B cell (primary cell): ENCODE data around the gene ENG. TPM values are rescaled to one million over a fixed set of nuclear protein-coding genes. Genes with fewer than 3 reads are reported as not detected.

Experiments
- ATAC-seq: fragments of 200-7000 bp; cut with Tn5 transposase; one replicate; pipeline ENCODE4 v1.10.0; 2021; ENCODE audit warnings: low read depth, mild to moderate bottlenecking, moderate number of reproducible peaks, moderate library complexity
- CTCF ChIA-PET: fragments of 350-600 bp; sonication (Branson Sonifier 250); formaldehyde crosslinking; loops from one replicate; lab custom pipeline; 2021; ENCODE audit warnings: antibody characterized with exemption, inconsistent platforms; lab: Charles Lee
- POLR2A ChIA-PET: fragments of 350-600 bp; sonication (Branson Sonifier 250); formaldehyde crosslinking; loops from one replicate; lab custom pipeline; 2021; ENCODE audit warnings: antibody characterized with exemption; lab: Charles Lee
- DNase-seq: peaks from one replicate; pipeline ENCODE4 v3.0.0; 2013
- H2AFZ ChIP-seq: 2 replicates; pipeline ENCODE4 v1.6.1; 2012; ENCODE audit warnings: mild to moderate bottlenecking, low read depth, low read length; ENCODE audit not compliant: insufficient read depth, poor library complexity, severe bottlenecking
- H3K27ac ChIP-seq, 2 donors: 1 replicate in 1 of 2; 2 replicates in 1 of 2; pipeline ENCODE4 v1.5.1; 2012 to 2013; ENCODE audit warnings: low read length in 2 of 2, mild to moderate bottlenecking in 2 of 2, moderate library complexity in 1 of 2
- H3K27me3 ChIP-seq, 4 experiments: fragments of 200-600 bp in 1 of 4; sonication (generic) in 1 of 4; replicated peaks in 1 of 4; 1 replicate in 2 of 4; 2 replicates in 2 of 4; pipeline versions ENCODE4 v1.6.1 to v1.7.0; 2013 to 2016; ENCODE audit warnings: low read length in 3 of 4, mild to moderate bottlenecking in 2 of 4, mixed read lengths in 1 of 4, moderate library complexity in 1 of 4; ENCODE audit not compliant: insufficient read depth in 4 of 4, control insufficient read depth in 3 of 4; ENCODE audit errors: control extremely low read depth in 1 of 4
- H3K36me3 ChIP-seq, 2 experiments: replicated peaks in 1 of 2; 1 replicate in 1 of 2; 2 replicates in 1 of 2; pipeline versions ENCODE4 v1.6.1 to v1.7.1; 2013; ENCODE audit warnings: low read length in 1 of 2; ENCODE audit not compliant: insufficient read depth in 2 of 2, control insufficient read depth in 1 of 2; ENCODE audit errors: control extremely low read depth in 1 of 2, extremely low read depth in 1 of 2
- H3K4me1 ChIP-seq, 2 donors: fragments of 200-600 bp in 1 of 2; sonication (generic) in 1 of 2; 1 replicate in 1 of 2; 2 replicates in 1 of 2; pipeline versions ENCODE4 v1.5.1 to v1.6.1; 2013 to 2017; ENCODE audit warnings: low read length in 2 of 2; ENCODE audit not compliant: control insufficient read depth in 2 of 2, insufficient read depth in 2 of 2
- H3K4me2 ChIP-seq: replicated peaks from 2 replicates; pipeline ENCODE3; 2012; ENCODE audit warnings: mild to moderate bottlenecking, low read depth, low read length; ENCODE audit not compliant: poor library complexity, severe bottlenecking
- H3K4me3 ChIP-seq, 5 experiments: fragments of 200-600 bp in 1 of 5; sonication (generic) in 1 of 5; 1 replicate in 3 of 5; 2 replicates in 2 of 5; pipeline versions ENCODE4 v1.5.1 to v1.7.0; 2011 to 2016; ENCODE audit warnings: low read length in 4 of 5, mild to moderate bottlenecking in 4 of 5, low read depth in 2 of 5, control low read depth in 1 of 5, moderate library complexity in 1 of 5; ENCODE audit not compliant: insufficient read depth in 1 of 5; ENCODE audit errors: control extremely low read depth in 1 of 5, extremely low read depth in 1 of 5
- H3K79me2 ChIP-seq: fragments of 200-600 bp; sonication (generic); one replicate; pipeline ENCODE4 v1.6.0; 2016; ENCODE audit warnings: low read length; ENCODE audit not compliant: control insufficient read depth, insufficient read depth
- H3K9ac ChIP-seq: fragments of 200-600 bp; sonication (generic); 2 replicates; pipeline ENCODE4 v1.6.1; 2017; ENCODE audit warnings: mild to moderate bottlenecking, low read length, moderate library complexity
- H3K9me3 ChIP-seq, 3 donors: one replicate each; pipeline versions ENCODE4 v1.6.1 to v1.7.1; 2013; ENCODE audit warnings: low read length in 2 of 3; ENCODE audit not compliant: control insufficient read depth in 2 of 3, insufficient read depth in 1 of 3; ENCODE audit errors: control extremely low read depth in 1 of 3
- H4K20me1 ChIP-seq: 2 replicates; pipeline ENCODE4 v1.6.0; 2012; ENCODE audit warnings: mild to moderate bottlenecking, low read length; ENCODE audit not compliant: insufficient read depth, control insufficient read depth, poor library complexity, severe bottlenecking
- H3K27ac Mint-ChIP-seq: one replicate; pipeline ENCODE4 v1.8.0; 2021; ENCODE audit warnings: mixed read lengths
- H3K27me3 Mint-ChIP-seq: one replicate; pipeline ENCODE4 v1.8.0; 2021; ENCODE audit warnings: mixed read lengths
- H3K4me1 Mint-ChIP-seq: one replicate; pipeline ENCODE4 v1.8.0; 2021; ENCODE audit warnings: mixed read lengths
- H3K4me3 Mint-ChIP-seq: one replicate; pipeline ENCODE4 v1.8.0; 2021; ENCODE audit warnings: mixed read lengths
- H3K9me3 Mint-ChIP-seq: one replicate; pipeline ENCODE4 v1.8.0; 2022; ENCODE audit warnings: mixed read lengths; ENCODE audit not compliant: insufficient read depth
- EZH2 ChIP-seq: IDR thresholded peaks from 2 replicates; pipeline ENCODE4 v1.6.1; 2012; ENCODE audit warnings: borderline replicate concordance, low read depth, mild to moderate bottlenecking, moderate library complexity, low read length; ENCODE audit not compliant: insufficient read depth, poor library complexity, severe bottlenecking
- WGBS: methylation state at CpG from one replicate; pipeline ENCODE4 v1.1.5; 2013; ENCODE audit warnings: missing lambda C conversion rate; ENCODE audit not compliant: insufficient coverage; 5-methylcytosine and 5-hydroxymethylcytosine counted together
- intact Hi-C: fragments of 100-400 bp; cut with micrococcal nuclease; formaldehyde crosslinking; loops from one replicate; pipeline ENCODE4 v1.10.0; 2022
- polyA plus RNA-seq: library from polyadenylated mRNA; depleted of rRNA; stranded (reverse); fragments of >200 nt; gene quantifications from 2 replicates; pipeline ENCODE4 v1.2.3, GENCODE V29; 2012
- total RNA-seq, 2 donors: library from RNA; stranded (reverse); fragments of 120-200 nt in 1 of 2; gene quantifications; 1 replicate in 1 of 2; 2 replicates in 1 of 2; pipeline versions ENCODE4 v1.2.3 to v1.2.4, GENCODE V29; 2013 to 2022
- TF ChIP-seq, protein P1 (sequence below): fragments of 200-600 bp; IDR thresholded peaks from one replicate; pipeline ENCODE4 v1.8.0; 2022; ENCODE audit warnings: antibody characterized with exemption, mild to moderate bottlenecking

ENG gene
- total and polyA plus RNA-seq, 2 donors (not counting 1 experiment from before 2014, with no cell fraction given): 5.4 to 12.6 TPM

DNA sequence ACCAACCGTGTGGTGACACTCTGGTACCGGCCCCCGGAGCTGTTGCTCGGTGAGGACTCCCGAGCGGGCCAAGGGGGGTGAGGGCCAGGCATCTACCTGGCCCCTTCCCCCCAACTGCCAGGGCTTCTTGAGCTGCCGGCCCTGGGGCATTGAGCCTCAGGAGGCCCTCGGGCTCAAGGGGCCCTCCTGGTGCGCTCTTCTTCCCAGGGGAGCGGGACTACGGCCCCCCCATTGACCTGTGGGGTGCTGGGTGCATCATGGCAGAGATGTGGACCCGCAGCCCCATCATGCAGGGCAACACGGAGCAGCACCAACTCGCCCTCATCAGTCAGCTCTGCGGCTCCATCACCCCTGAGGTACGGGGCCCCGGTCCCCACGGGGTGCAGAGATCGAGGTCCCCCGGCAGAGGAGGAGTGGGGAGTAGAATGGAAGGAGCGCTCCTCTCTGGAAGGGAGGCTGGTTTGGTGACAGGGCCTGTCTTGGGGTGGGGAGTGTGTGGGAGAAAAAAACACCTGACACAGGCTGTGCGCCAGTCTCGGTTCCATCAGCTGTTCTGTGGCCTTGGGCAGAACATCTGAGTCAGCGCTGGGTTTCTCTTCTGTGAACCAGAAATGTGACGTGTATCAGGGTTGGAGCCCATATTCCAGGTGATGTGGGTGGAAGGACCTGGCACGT, 66.0 kb downstream of the ENG start:
- CTCF ChIA-PET: interaction anchor here (1.2 to 5.0 kb wide), 8 partner anchors 9 to 285 kb away, joined by 4 to 33 read pairs (median 10); partner anchors contain the start of genes FPGS and TOR2A
- no peak for DNase-seq

More for the DNA sequence above, 66.0 kb downstream of the ENG start:
- no peak overlapping the region for H3K4me3 Mint-ChIP-seq
- no peaks in the 10 kb centered on the region for H3K9me3 ChIP-seq
- no peak for ATAC-seq
- 96% methylated on average over 26 of the region's 26 CpGs for whole genome bisulfite sequencing
- H3K4me3 ChIP-seq: no peak overlapping the region
- POLR2A ChIA-PET: interaction anchor here (0.6 to 1.1 kb wide), 3 partner anchors 9 to 110 kb away, joined by 3 to 5 read pairs (median 3); no protein-coding TSS in a partner anchor
- peaks cover 39% of the 10 kb centered on the region for H3K4me1 Mint-ChIP-seq
- H4K20me1 ChIP-seq: peaks cover 60% of the 10 kb centered on the region
- H3K27ac Mint-ChIP-seq: no peak overlapping the region
- no peak for TF ChIP-seq EZH2
- TF ChIP-seq, protein P1, sequence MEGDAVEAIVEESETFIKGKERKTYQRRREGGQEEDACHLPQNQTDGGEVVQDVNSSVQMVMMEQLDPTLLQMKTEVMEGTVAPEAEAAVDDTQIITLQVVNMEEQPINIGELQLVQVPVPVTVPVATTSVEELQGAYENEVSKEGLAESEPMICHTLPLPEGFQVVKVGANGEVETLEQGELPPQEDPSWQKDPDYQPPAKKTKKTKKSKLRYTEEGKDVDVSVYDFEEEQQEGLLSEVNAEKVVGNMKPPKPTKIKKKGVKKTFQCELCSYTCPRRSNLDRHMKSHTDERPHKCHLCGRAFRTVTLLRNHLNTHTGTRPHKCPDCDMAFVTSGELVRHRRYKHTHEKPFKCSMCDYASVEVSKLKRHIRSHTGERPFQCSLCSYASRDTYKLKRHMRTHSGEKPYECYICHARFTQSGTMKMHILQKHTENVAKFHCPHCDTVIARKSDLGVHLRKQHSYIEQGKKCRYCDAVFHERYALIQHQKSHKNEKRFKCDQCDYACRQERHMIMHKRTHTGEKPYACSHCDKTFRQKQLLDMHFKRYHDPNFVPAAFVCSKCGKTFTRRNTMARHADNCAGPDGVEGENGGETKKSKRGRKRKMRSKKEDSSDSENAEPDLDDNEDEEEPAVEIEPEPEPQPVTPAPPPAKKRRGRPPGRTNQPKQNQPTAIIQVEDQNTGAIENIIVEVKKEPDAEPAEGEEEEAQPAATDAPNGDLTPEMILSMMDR: no peak
- H3K9ac ChIP-seq: no peak overlapping the region
- H3K27me3 Mint-ChIP-seq: no peaks in the 10 kb centered on the region
- no peak overlapping the region for H2AFZ ChIP-seq
- peaks cover 28 to 31% of the 10 kb centered on the region in 2 donors for H3K4me1 ChIP-seq
- no peaks in the 10 kb centered on the region for H3K27me3 ChIP-seq
- H3K27ac ChIP-seq: no peak overlapping the region
- peaks cover 61% of the 10 kb centered on the region for H3K79me2 ChIP-seq
- intact Hi-C loops: loop anchor here (5.0 kb wide), 1 partner anchor 279 kb away; the partner anchor contains the start of genes NAIF1 and SLC25A25
- H3K9me3 Mint-ChIP-seq: no peaks in the 10 kb centered on the region
- peaks cover 0 to 50% of the 10 kb centered on the region in 2 experiments for H3K36me3 ChIP-seq
- no peak overlapping the region for H3K4me2 ChIP-seq
